Endometrium (tissue), 2 donors: ENCODE measurements around the gene SPATA6L.

Source experiments
- FAIRE-seq: peaks from 2 replicates; lab custom pipeline; 2012; peaks lifted over from hg19 to GRCh38; lab: Jason Lieb, UNC
- donor health status: control.
- donor health status: control.

SPATA6L gene, protein sequence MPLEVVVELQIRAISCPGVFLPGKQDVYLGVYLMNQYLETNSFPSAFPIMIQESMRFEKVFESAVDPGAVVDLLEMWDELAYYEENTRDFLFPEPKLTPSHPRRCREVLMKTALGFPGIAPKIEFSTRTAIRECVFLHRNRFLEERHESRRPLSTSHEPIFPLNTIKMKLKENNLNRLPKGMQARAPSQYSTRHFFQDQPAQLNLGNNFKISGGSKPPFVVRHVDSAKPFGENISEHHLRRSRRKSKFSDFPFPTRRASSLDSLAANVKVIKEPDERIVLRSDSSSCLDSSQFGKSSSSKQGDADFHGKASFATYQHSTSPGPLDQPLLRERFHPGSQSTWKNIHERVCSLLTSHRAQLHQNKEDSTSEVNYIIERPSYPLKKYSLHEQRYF

DNA sequence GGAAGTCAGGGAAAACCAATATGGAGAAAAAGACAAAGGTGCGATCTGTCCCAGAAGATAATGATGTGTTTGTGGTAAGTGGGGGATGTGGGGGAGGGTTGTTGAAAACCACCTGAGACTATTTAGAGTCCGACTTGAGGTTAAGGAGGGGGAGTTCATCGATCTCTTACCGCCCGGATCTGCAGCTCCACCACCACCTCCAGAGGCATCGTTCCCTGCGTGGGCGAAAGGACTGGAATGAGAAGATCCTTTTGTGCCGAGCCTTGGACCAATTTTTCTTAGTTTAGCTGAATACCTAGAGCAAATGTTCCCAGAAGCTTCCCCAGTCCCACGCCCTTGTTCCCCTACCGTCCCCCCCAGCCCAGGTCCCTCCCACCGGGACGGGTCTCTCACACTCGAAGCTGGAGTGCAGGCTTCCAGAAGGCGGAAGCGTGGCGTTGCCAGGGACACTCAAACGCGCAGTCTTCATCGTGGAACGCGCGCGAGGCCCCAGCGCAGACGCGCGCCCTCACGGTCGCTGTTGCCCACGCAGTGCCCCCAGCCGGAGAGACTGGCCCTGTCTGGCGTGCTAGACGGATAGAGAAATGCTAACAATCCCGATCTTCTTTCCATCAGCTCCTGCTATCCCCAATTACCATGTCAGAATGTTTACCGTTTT, at the start of gene SPATA6L:
SPATA6L (minus strand) TSS at position 439 of the 658 bp plus-strand sequence; CDS start at position 209, 230 bp downstream.
- FAIRE-seq: no peak

DNA sequence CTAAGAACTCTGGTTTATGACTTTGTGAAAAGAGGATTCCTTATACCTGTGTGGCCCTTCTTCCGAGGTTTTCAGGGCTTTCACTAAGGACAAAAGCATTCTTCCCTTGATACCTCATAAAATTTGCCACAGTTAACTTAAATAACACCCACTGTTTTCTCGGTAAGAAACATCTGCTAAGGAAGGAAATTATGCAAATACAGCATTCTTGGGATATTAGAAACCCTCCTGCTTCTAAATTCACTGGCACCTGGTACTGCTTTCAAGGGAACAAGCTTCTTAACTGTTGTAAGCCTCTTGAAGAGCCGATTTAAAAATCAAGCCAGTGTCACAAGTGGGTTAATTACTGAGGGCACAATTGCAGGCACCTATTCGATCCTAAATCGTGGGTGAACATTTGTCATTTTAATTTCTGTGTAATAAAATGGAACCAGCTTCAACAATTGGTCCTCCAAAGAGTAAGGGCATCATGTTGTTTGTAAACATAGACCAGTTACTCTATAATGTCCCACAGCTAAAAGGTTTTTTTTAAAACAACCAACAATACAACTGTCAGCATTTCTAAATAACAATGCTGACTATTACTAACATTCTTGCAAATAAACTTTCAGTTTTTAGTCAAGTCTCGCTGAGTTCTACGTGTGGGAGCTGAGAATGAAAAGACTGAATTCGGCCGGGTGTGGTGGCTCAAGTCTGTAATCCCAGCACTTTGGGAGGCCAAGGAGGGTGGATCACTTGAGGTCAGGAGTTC, 48.2 kb upstream of the SPATA6L start:
- no peak for FAIRE-seq

DNA sequence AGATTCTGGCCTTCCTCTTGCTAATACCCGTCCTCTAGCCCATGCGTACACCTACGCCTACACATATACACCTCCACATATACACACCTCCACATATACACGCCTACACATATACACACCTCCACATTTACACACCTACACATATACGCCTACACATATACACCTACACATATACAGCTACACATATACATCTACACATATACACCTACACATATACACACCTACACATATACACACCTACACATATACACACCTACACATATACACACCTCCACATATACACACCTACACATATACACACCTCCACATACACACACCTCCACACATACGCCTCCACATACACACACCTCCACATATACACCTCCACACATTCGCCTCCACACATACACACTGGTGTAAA, 47.6 kb upstream of the SPATA6L start:
- FAIRE-seq: peak; percentile 81

DNA sequence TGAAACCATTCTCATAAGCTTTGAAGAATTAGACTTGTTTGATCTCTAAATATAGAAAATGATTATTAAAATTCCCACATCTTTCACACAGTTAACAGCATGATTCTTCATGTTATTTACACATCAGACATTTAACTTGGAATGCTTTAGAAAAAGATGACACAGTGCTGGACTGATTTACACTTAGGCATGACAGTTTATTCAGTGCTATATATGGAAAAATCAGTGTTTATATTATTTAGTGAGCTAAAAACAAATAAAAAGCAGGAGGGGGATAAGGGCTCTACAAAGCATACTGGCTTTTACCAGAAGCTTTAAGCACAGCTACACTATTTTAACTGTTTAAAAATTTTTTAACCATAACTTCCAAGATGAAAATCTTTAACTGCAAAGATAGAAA, 43.1 kb upstream of the SPATA6L start:
- no peak for FAIRE-seq

DNA sequence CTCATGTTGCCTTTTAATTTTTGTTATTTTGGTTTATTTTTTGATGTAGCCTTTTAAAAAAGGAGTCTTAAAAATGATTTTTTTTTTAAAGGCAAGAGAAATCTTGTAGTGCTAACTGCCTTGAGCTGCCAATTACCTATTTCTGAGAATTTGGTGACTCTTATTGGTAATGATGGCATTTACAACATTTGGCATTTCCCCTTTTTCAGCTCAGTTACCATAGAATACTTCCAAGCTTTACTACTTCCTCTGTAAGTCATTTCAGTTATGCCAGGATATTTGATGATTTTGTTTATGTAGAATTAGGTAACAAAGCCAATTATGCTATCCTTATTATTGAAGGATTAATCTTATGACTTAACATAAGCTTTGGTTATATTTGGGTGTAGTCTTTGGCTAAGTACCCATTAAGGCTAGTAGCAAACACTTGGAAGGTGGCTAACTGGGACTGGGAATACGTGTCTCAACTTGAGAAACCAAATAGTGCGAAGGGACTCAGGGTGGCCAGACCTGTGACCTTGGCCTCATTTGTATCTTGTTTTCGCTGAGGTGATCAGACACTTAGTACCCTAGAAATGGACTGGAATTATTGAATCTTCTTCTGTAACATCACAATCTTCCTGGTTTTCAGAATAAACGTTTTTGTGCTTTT, 40.8 kb upstream of the SPATA6L start:
- FAIRE-seq: no peak

DNA sequence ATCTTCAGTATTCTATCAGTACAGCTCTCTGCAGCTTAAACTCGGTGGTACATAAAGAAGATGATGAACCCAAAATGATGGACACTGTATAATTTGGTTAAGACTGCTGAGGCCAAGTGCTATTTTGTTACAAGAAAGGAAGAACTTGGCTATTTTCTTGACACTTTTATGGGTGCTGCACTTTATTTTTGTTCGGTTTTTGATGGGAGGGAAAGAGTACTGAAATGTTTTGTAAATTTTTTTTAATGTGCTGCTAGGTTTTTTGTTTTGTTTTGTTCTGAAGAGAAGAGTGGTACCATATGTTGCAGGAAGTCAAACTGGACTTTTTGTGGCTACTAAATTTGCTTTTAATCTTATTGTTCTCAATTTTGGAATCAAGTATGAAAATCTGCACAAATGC, 39.7 kb upstream of the SPATA6L start:
- peak; percentile 99 for FAIRE-seq

DNA sequence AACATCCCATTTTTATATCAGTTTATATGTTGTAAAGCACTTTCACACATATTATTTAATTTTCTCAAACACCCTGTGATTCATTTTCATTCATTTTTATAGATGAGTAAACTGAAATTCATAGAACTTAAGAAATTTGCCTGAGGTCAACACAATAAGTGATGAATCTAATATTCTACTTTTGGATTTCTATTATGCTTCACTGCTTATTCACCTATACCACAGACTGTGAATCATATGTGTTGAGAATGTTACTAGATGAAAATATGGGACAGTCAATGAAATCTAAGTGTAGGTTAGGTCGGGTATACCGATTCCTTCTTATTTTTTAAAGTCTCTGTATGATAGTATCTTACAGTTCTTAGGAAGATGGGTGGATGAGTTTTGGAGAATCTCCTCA, 37.8 kb upstream of the SPATA6L start:
- FAIRE-seq: peak; percentile 39

DNA sequence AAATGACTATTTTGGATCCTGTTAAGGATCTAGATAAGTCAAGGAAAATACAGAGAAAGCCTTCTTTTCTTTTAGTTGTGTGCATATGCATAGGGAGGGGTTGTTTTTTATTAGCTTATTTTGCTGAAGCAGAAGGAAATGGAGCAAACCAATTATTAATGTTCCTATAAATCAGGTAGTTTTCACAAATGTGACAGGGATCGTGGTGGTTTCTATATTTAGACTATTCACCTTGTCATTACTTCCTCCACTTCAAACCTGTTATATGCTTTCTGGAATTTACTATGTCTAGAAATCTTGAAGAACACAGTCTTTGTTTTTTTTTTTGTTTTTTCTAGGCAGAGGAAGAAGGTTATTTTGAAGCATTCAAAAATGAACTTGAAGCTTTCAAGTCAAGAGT, 35.2 kb upstream of the SPATA6L start:
- FAIRE-seq: no peak

DNA sequence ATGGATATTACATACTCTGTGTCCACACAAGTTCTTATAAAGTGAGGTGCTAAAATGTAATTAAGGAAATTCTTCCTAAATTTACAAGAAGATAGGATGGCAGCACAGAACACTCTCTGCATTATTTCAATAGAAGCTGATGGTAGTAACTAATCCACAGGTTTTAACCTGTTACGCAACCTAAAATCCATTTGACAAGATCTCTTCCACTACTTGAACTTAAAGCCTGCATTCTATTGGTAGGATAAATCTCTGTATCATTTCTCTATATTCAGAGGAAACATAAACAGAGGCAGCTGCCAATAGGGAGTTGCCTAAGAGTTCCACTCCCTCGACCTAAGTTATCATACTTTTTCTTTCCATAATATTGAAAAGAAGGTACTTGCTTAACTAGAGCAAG, 34.7 kb upstream of the SPATA6L start:
- FAIRE-seq: no peak

DNA sequence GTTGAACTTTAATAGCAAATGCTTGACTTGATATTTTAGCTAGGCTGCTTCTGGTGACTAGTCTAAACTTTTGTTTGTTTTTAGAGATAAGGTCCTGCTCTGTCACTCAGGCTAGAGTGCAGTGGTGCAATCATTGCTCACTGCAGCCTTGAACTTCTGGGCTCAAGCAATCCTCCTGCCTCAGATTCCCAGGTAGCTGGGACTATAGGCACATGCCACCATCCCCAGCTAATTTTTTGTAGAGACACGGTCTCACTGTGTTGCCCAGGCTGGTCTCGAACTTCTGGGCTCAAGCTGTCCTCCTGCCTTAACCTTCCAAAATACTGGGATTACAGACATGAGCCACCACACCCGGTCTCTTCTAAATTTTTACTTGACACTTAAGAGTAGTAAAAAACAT, 33.8 kb upstream of the SPATA6L start:
- no peak for FAIRE-seq

DNA sequence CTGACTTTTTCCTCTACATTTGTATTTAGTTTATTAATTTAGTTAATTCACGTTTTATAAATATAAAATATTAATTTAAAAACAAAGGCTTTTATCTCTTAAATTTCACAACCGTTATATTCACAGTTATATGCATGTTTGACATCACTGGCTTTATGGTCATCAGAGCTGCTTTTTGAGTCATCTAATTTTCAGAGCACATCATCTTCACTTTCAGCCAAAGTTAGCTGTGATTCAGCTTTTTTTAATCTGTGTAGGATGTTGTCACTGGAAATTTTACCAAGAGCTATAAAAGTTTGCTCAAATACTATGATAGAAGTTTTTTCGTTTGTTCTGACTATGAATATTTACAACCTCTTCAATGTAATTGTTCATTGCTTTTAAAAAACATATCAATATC, 25.5 kb upstream of the SPATA6L start:
- FAIRE-seq: no peak

DNA sequence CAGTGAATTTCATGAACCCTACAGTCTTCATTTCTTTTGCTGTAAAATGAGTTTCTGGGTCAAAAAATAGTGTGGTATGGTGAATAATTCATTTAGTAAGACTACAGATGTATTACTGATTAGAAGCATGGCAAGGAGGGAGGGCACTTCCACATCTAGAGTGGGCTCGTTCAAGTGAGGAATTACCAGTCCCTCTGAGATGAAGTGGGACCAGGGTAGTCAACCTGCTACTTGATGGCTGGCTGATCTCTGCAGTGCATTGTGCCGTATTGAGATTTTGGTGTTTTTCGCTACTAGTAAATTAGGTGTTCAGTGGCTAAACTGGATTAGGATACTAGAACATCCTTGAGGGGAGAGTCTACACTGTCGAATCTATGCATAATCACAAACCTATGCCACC, 23.9 kb upstream of the SPATA6L start:
- FAIRE-seq: no peak

DNA sequence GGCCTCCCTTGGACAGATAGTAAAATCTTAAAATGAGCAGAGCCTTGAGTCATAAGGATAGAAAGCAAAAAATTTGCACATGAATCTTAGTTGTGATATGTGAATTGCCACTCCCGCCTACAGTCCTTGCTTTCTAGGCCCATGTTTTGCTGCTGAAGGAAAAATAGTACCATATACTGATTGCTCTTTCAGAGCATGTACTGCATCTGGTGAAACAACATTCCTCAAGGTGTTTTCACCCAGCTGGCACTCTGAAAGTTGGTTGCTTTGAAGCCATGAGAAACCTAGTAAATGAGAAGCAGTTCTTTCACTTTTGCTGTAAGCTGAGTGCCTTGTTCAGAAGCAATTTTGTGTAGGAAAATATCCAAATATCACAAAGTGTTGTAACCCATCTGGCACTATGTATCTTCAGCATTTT, 23.4 kb upstream of the SPATA6L start:
- FAIRE-seq: no peak

DNA sequence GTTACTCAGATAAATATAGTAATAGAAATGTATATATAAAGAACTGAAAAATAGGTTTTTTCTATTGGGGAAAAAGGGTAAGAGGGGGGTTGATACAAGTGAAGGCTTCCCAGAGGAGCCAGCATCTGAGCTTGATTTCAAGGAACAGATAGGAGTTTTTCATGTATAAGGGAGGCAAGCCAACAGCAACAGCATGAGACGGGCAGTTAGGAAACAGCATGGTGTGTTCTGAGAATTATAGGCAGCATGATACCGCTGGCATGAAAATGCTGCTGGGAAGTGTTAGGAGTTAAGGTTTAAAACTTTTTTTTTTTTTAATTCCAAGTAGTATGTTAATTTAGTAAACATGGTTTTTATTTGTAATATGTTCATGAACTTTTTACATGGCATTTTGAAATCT, 22.7 kb upstream of the SPATA6L start:
- no peak for FAIRE-seq

DNA sequence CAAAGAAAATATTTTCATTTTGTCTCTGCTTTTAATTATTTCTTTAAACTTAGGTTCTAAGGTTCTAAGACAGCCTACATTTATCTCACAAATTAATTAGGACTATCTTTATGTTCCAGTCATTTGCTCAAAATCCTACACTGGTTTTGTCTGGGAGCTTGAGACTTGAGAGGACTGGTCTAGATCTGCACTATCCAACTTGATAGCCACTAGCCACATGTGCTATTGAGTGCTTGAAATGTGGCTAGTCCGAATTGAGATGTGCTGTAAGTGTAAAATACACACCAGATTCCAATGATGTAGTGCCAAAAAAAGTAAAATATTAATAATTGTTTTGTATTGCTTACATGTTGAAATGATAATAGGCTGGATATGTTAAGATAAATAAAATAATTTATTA, 20.3 kb upstream of the SPATA6L start:
- peak; percentile 76 for FAIRE-seq

DNA sequence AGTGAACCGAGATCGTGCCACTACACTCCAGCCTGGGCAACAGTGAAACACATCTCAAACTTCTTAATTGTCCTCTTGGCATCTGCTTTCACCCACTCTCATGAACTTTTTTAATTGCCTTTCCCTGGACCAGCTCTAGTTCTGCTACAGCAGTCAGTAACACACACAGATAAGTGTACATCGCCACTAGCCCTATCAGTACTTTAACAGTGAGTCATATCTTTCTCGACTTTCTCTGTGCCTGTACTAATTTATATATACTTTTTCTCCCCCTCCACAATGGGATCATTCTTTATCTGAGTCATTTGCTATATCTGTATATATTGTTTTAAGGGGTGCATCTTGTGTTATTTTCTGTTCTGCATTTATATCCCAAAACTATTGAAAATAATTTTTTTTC, 19.8 kb upstream of the SPATA6L start:
- no peak for FAIRE-seq

DNA sequence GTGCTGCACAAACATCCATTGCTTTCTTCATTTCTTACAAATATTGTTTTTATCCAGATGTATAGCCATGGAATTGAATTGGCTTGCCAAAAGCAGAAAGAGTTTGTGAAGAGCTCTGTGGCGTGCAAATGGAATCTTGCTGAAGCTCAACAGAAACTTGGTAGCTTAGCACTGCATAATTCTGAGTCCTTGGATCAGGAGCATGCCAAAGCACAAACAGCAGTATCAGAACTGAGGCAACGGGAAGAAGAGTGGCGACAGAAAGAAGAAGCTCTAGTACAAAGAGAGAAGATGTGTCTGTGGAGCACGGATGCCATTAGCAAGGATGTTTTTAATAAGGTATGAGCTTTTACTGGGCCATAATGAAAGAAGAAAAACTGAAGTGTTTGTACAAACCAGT, 18.5 kb upstream of the SPATA6L start:
- no peak for FAIRE-seq

DNA sequence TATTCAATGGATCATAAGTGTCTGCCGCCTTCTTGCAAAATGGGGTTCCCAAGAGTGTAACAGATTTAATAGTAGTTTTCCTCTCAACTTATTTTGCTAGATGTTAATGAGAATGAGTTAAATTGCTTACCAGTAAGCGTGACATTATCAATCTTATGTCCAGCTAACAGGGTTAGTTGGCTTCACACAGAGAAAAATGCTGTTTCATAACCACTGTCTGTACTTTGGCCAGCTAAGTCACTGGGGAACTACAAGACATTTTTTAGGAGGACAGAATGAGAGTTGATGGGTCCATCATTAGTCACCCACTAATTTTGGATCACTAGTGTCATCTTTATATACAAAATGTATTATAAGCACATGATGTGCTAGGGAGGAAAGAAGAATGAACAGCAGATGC, 14.5 kb upstream of the SPATA6L start:
- no peak for FAIRE-seq

DNA sequence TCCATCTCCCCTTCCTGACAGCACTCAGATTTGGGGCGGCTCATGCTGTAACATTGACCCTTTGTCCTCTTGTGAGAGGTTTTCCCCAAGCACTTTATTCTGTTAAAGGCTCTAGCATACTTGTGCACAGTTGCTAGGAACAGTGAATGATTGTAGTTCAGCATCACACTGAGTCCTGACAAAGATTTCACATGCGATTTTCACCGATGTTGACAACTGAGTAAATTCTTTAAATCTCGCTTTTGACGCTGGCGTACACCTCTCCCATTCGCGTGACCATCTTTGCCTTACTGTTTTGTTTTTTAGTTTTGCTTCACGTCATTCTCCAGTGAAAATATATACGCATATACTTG, 13.9 kb upstream of the SPATA6L start:
- FAIRE-seq: no peak

DNA sequence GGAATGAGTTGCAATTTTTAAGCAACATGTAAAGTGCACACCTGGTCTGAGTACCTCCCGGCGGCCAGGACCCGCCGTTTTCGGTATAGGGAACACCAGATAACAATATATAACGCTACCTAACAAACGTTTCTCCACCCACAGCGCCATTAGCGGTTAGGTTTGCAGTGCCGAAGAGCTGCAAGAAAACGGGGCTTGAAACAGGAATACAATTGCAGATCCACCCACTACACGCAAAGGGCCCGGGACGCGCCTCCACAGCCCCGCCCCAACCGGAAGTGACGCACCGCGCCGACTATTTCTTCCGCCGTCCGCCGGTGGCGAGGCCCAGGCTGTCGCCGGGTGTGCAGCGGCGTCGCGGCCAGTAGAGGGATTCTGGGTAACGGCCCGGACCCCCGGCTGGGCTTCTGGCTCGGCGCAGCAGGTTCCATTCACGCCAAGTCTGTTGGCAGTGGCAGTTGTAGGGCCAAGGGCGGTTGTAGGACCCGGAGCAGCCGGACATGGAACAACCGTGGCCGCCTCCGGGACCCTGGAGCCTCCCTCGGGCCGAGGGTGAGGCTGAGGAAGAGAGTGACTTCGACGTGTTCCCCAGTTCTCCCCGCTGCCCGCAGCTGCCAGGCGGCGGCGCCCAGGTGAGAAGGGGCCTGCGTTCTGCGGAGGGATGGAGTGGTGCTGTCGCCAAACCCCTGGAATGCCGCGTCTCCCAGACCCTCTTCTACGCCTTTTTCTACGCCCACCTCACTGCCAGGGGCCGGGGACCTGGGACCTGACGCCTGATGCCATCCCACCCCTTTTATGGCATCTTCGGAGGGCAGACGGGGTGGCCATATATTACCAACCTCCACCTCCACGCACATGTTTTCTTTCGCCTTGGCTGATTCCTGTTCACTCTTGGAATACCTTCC, 13.2 kb upstream of the SPATA6L start, which contains the start of gene CDC37L1:
CDC37L1 (plus strand) TSS at position 302 of the 905 bp plus-strand sequence; CDS start at position 501, 199 bp downstream.
- peak; percentile 89 for FAIRE-seq

DNA sequence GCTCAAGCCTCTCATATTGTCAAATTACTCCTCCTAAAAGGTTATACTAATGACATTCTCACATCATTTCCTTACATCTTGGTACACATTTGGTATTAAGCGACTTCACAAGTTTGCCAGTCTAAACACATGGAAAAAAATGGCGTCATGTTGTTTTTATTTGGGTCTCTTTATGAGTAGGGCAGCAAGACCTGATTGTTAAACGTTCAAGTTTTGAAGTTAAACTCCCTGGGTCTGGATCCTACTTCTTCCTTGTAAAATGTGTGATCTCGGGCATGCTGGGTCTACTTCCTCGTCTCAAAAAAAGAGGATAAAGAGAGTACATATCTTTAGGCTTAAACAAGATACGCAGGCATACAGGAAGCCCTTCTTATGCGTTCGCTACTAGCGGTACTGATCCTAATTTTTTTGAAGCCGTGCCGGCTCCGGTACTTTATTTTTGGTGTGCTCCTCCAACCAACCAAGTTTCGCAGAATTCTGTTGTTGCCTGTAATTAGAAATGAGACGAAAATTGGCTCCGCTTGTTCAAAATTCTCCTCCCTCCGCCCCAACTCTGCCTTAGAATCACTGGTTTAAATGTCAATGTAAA, 12.5 kb upstream of the SPATA6L start:
- FAIRE-seq: no peak
